HepG2 (cell line): ENCODE results near the gene ARHGAP9. TPM values are rescaled to one million over a fixed set of nuclear protein-coding genes. Genes with fewer than 3 reads are reported as not detected.

Source experiments
- ADNP ChIP-seq: sonication (generic); formaldehyde crosslinking; IDR thresholded peaks from 2 replicates; pipeline ENCODE4 v1.4.0; 2020; ENCODE audit warnings: missing genetic modification reagents
- ARNTL ChIP-seq: sonication (generic); formaldehyde crosslinking; IDR thresholded peaks from 2 replicates; pipeline ENCODE4 v1.4.0; 2020; ENCODE audit warnings: mild to moderate bottlenecking, missing genetic modification reagents
- ATF1 ChIP-seq: IDR thresholded peaks from 2 replicates; pipeline ENCODE4 v1.6.1; 2016; ENCODE audit warnings: mild to moderate bottlenecking, control low read depth
- CCDC6 ChIP-seq: sonication (generic); formaldehyde crosslinking; IDR thresholded peaks from 2 replicates; pipeline ENCODE4 v1.8.1; 2022; ENCODE audit warnings: mild to moderate bottlenecking, missing genetic modification reagents, moderate library complexity
- EP300 ChIP-seq, 3 experiments: sonication (generic) in 1 of 3; formaldehyde crosslinking in 1 of 3; IDR thresholded peaks; 2 replicates each; pipeline versions ENCODE4 v1.5.1 to v1.6.1; 2011 to 2020; ENCODE audit warnings: low read depth in 2 of 3, low read length in 2 of 3, borderline replicate concordance in 1 of 3, improper control_type of control experiment in 1 of 3, mild to moderate bottlenecking in 1 of 3, missing genetic modification reagents in 1 of 3, moderate library complexity in 1 of 3
- ETV5 ChIP-seq: IDR thresholded peaks from 2 replicates; pipeline ENCODE4 v1.6.1; 2018; ENCODE audit warnings: missing biosample characterization, missing genetic modification reagents, inconsistent platforms, borderline replicate concordance
- FOXA1 ChIP-seq, 2 experiments: fragments of 450-650 bp in 1 of 2; sonication (generic) in 1 of 2; formaldehyde crosslinking in 1 of 2; IDR thresholded peaks; 2 replicates each; pipeline versions ENCODE4 v1.4.0 to v1.6.1; 2016 to 2020; ENCODE audit warnings: missing genetic modification reagents in 1 of 2
- FOXA3 ChIP-seq: IDR thresholded peaks from 2 replicates; pipeline ENCODE4 v1.6.1; 2016; ENCODE audit warnings: missing genetic modification reagents, missing compliant biosample characterization
- MIER2 ChIP-seq: IDR thresholded peaks from 2 replicates; pipeline ENCODE4 v1.6.1; 2016; ENCODE audit warnings: missing biosample characterization, missing genetic modification reagents
- MIXL1 ChIP-seq: IDR thresholded peaks from 2 replicates; pipeline ENCODE4 v1.6.1; 2016
- NFE2L1 ChIP-seq: sonication (generic); formaldehyde crosslinking; IDR thresholded peaks from 2 replicates; pipeline ENCODE4 v1.4.0; 2020; ENCODE audit warnings: missing genetic modification reagents, mild to moderate bottlenecking, borderline replicate concordance
- NFYB ChIP-seq: sonication (generic); formaldehyde crosslinking; IDR thresholded peaks from 2 replicates; pipeline ENCODE4 v1.4.0; 2020; ENCODE audit warnings: missing genetic modification reagents
- PTBP1 ChIP-seq: fragments of 200-400 bp; formaldehyde crosslinking; IDR thresholded peaks from 2 replicates; pipeline ENCODE4 v1.6.1; 2018; ENCODE audit warnings: low read length, low read depth; ENCODE audit not compliant: poor library complexity, severe bottlenecking
- RFX5 ChIP-seq: IDR thresholded peaks from 2 replicates; pipeline ENCODE4 v1.6.1; 2011; ENCODE audit warnings: low read depth, low read length, improper control_type of control experiment
- RNF2 ChIP-seq: fragments of 450-650 bp; conservative IDR thresholded peaks from 2 replicates; pipeline ENCODE4 v1.6.1; 2016; ENCODE audit warnings: low read depth
- ZBTB14 ChIP-seq: sonication (generic); formaldehyde crosslinking; IDR thresholded peaks from 2 replicates; pipeline ENCODE4 v1.4.0; 2020; ENCODE audit warnings: missing genetic modification reagents
- ZNF253 ChIP-seq: sonication (generic); formaldehyde crosslinking; IDR thresholded peaks from 2 replicates; pipeline ENCODE4 v1.8.0; 2022; ENCODE audit warnings: mild to moderate bottlenecking, missing genetic modification reagents, borderline replicate concordance
- ZNF30 ChIP-seq: sonication (generic); formaldehyde crosslinking; IDR thresholded peaks from 2 replicates; pipeline ENCODE4 v1.5.0; 2020; ENCODE audit warnings: mild to moderate bottlenecking, missing genetic modification reagents
- ZNF331 ChIP-seq: sonication (generic); formaldehyde crosslinking; IDR thresholded peaks from 2 replicates; pipeline ENCODE4 v1.4.0; 2020; ENCODE audit warnings: missing genetic modification reagents
- ZNF441 ChIP-seq: sonication (generic); formaldehyde crosslinking; IDR thresholded peaks from 2 replicates; pipeline ENCODE4 v1.7.0; 2021; ENCODE audit warnings: missing genetic modification reagents, borderline replicate concordance
- ZNF709 ChIP-seq: sonication (generic); formaldehyde crosslinking; IDR thresholded peaks from 2 replicates; pipeline ENCODE4 v1.5.0; 2020; ENCODE audit warnings: mild to moderate bottlenecking, missing genetic modification reagents
- ZNF788 ChIP-seq: sonication (generic); formaldehyde crosslinking; IDR thresholded peaks from 2 replicates; pipeline ENCODE4 v1.5.0; 2020; ENCODE audit warnings: mild to moderate bottlenecking, missing genetic modification reagents, borderline replicate concordance
- ZNF83 ChIP-seq: sonication (generic); formaldehyde crosslinking; IDR thresholded peaks from 2 replicates; pipeline ENCODE4 v1.4.0; 2020; ENCODE audit warnings: missing genetic modification reagents, mild to moderate bottlenecking, borderline replicate concordance
- ZZZ3 ChIP-seq: sonication (generic); formaldehyde crosslinking; IDR thresholded peaks from 2 replicates; pipeline ENCODE4 v1.4.0; 2020; ENCODE audit warnings: missing genetic modification reagents, mild to moderate bottlenecking, borderline replicate concordance
- polyA plus RNA-seq, 8 experiments: library from polyadenylated mRNA; depleted of rRNA in 3 of 8; stranded (reverse) in 7 of 8; unstranded in 1 of 8; fragments of >200 nt; fragmentation: Illumina TruSeq in 4 of 8; extraction: Trizol in 4 of 8; gene quantifications; 2 replicates each; pipeline versions ENCODE4 v1.2.1 to v1.2.3, GENCODE V29; 2011 to 2016; ENCODE audit warnings: low read depth in 4 of 8, missing spikeins in 1 of 8, mixed read lengths in 1 of 8; ENCODE audit not compliant: insufficient read depth in 1 of 8
- total RNA-seq, 5 experiments: library from RNA; depleted of rRNA; stranded (reverse); fragments of >200 nt; fragmentation: Illumina TruSeq; extraction: Trizol; gene quantifications; 2 replicates each; pipeline ENCODE4 v1.2.3, GENCODE V29; 2016; ENCODE audit warnings: low read depth in 1 of 5
- TF ChIP-seq, protein P1 (sequence below): sonication (generic); formaldehyde crosslinking; IDR thresholded peaks from 2 replicates; pipeline ENCODE4 v1.8.1; 2022; ENCODE audit warnings: mild to moderate bottlenecking, missing genetic modification reagents
- TF ChIP-seq, protein P2 (sequence below): sonication (generic); formaldehyde crosslinking; IDR thresholded peaks from 2 replicates; pipeline ENCODE4 v1.8.0; 2022; ENCODE audit warnings: mild to moderate bottlenecking, missing genetic modification reagents, moderate library complexity
- TF ChIP-seq, protein P3 (sequence below): sonication (generic); formaldehyde crosslinking; IDR thresholded peaks from 2 replicates; pipeline ENCODE4 v1.4.0; 2020; ENCODE audit warnings: missing genetic modification reagents

The ARHGAP9 gene
- total and polyA plus RNA-seq, 2 of the 13 experiments (the other 11 are each of a cell fraction or from before 2014, with no cell fraction given): 0.18 to 1.2 TPM

DNA sequence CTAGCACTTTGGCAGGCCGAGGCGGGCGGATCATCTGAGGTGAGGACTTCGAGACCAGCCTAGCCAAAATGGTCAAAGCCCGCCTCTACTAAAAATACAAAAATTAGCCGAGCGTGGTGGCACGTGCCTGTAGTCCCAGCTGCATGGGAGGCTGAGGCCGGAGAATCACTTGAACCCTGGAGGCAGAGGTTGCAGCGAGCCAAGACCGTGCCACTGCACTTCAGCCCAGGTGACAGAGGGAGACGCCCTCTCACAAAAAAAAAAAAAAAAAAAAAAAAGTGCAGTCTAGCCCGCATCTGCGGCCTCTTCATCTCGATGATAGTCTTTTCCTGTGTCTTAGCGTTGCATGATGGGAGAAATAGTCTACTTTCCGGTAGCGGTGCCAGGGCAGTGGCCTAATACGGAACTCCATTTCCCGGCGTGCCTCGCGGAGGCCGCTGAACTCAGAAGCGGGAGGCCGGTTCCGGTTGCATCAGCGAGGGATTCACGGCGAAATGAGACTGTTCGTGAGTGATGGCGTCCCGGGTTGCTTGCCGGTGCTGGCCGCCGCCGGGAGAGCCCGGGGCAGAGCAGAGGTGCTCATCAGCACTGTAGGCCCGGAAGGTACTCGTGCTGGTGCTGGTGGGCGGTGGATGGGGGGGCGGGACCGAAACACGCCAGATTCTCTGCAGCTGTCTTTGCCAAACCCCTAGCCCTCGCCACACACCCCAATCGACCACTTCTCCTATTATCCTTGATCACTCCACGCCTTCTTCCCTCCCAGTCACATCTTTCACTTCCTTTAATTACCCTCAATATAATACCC lies 8.1 kb upstream of the ARHGAP9 start, which contains the start of gene MARS1 (continued):
- peak; percentile 62; the same call in 1 of the 2 replicates for TF ChIP-seq CCDC6 (CRISPR knock-in tag)
- TF ChIP-seq, protein P1, sequence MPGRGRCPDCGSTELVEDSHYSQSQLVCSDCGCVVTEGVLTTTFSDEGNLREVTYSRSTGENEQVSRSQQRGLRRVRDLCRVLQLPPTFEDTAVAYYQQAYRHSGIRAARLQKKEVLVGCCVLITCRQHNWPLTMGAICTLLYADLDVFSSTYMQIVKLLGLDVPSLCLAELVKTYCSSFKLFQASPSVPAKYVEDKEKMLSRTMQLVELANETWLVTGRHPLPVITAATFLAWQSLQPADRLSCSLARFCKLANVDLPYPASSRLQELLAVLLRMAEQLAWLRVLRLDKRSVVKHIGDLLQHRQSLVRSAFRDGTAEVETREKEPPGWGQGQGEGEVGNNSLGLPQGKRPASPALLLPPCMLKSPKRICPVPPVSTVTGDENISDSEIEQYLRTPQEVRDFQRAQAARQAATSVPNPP (CRISPR knock-in tag): no peak
- no peak for TF ChIP-seq MIER2 (CRISPR knock-in tag)
- no peak for TF ChIP-seq ZNF83 (CRISPR knock-in tag)
- no peak for TF ChIP-seq ZNF30 (CRISPR knock-in tag)
- 0 out of 4 replicates have a peak, but pooled peaks have one; percentile 15 to 16 for TF ChIP-seq EP300 (IDR thresholded peaks at IDR 0.05; ENCODE audit: low read depth in 2 of 2, low read length in 2 of 2)
- no peak for TF ChIP-seq EP300 (CRISPR knock-in tag; IDR thresholded peaks at IDR 0.05; ENCODE audit: borderline replicate concordance)
- TF ChIP-seq FOXA1 (IDR thresholded peaks at IDR 0.05): no peak
- TF ChIP-seq FOXA1 (CRISPR knock-in tag; IDR thresholded peaks at IDR 0.05): no peak
- peak; percentile 85 for TF ChIP-seq ADNP
- TF ChIP-seq NFE2L1 (CRISPR knock-in tag): no peak
- TF ChIP-seq ZBTB14 (CRISPR knock-in tag): no peak
- no peak for TF ChIP-seq ARNTL
- peak; percentile 69; the same call in 1 of the 2 replicates for TF ChIP-seq ZNF788 (CRISPR knock-in tag)
- TF ChIP-seq, protein P2, sequence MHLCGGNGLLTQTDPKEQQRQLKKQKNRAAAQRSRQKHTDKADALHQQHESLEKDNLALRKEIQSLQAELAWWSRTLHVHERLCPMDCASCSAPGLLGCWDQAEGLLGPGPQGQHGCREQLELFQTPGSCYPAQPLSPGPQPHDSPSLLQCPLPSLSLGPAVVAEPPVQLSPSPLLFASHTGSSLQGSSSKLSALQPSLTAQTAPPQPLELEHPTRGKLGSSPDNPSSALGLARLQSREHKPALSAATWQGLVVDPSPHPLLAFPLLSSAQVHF (CRISPR knock-in tag): no peak
- no peak for TF ChIP-seq RNF2
- TF ChIP-seq PTBP1: peak; percentile 57
- TF ChIP-seq FOXA3 (CRISPR knock-in tag): no peak
- no peak for TF ChIP-seq ZNF331 (CRISPR knock-in tag)
- TF ChIP-seq RFX5: no peak
- no peak for TF ChIP-seq ZNF253 (CRISPR knock-in tag)
- TF ChIP-seq ZZZ3: peak; percentile 36; the same call in 1 of the 2 replicates
- peak; percentile 75 for TF ChIP-seq ETV5
- TF ChIP-seq MIXL1: no peak; the same call in 1 of the 2 replicates
- TF ChIP-seq ATF1 (CRISPR knock-in tag): no peak; the same call in none of the 2 replicates
- TF ChIP-seq ZNF441 (CRISPR knock-in tag): no peak
- no peak for TF ChIP-seq NFYB (CRISPR knock-in tag)
- TF ChIP-seq ZNF709 (CRISPR knock-in tag): no peak
- TF ChIP-seq, protein P3, sequence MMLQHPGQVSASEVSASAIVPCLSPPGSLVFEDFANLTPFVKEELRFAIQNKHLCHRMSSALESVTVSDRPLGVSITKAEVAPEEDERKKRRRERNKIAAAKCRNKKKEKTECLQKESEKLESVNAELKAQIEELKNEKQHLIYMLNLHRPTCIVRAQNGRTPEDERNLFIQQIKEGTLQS: peak; percentile 91
